H1 (cell line): ENCODE data around the gene CGN. TPM values are rescaled to one million over a fixed set of nuclear protein-coding genes. Genes with fewer than 3 reads are reported as not detected.

Experiments
- CTCF ChIA-PET: fragments of 300-600 bp; sonication (Branson Sonifier 250); formaldehyde crosslinking; loops from one replicate; lab custom pipeline; 2021; ENCODE audit not compliant: partially characterized antibody; lab: Charles Lee
- POLR2A ChIA-PET: fragments of 300-600 bp; sonication (Branson Sonifier 250); formaldehyde crosslinking; loops from one replicate; lab custom pipeline; 2021; ENCODE audit warnings: inconsistent platforms; ENCODE audit not compliant: partially characterized antibody; lab: Charles Lee
- DNase-seq, 2 experiments: peaks; one replicate each; pipeline versions ENCODE4 v3.0.0 to v3.0.0-alpha.2; 2010 to 2022; ENCODE audit warnings: low spot score in 2 of 2, low read depth in 1 of 2, mixed read lengths in 1 of 2
- FAIRE-seq: peaks from 2 replicates; lab custom pipeline; 2011; peaks lifted over from hg19 to GRCh38; lab: Jason Lieb, UNC
- H2AFZ ChIP-seq: 2 replicates; pipeline ENCODE4 v1.8.1; 2012; ENCODE audit warnings: low read length, inconsistent platforms
- H2AK5ac ChIP-seq: 2 replicates; pipeline ENCODE4 v1.6.1; 2013; ENCODE audit warnings: low read depth, low read length
- H2BK120ac ChIP-seq: replicated peaks from 2 replicates; pipeline ENCODE3; 2013; ENCODE audit warnings: low read depth, low read length, inconsistent platforms
- H2BK12ac ChIP-seq: 2 replicates; pipeline ENCODE4 v1.6.1; 2013; ENCODE audit warnings: low read depth, low read length
- H2BK15ac ChIP-seq: 2 replicates; pipeline ENCODE4 v1.6.1; 2013; ENCODE audit warnings: low read length
- H2BK20ac ChIP-seq: 2 replicates; pipeline ENCODE4 v1.6.1; 2013; ENCODE audit warnings: low read length
- H2BK5ac ChIP-seq: 2 replicates; pipeline ENCODE4 v1.6.1; 2013; ENCODE audit warnings: low read depth, low read length
- H3K14ac ChIP-seq: 2 replicates; pipeline ENCODE4 v1.6.1; 2013; ENCODE audit warnings: inconsistent platforms; ENCODE audit not compliant: insufficient read length
- H3K18ac ChIP-seq: 2 replicates; pipeline ENCODE4 v1.6.1; 2013; ENCODE audit warnings: low read length; ENCODE audit errors: extremely low read depth
- H3K23ac ChIP-seq: 2 replicates; pipeline ENCODE4 v1.6.1; 2013; ENCODE audit warnings: inconsistent platforms; ENCODE audit not compliant: insufficient read length
- H3K23me2 ChIP-seq: 2 replicates; pipeline ENCODE4 v1.6.1; 2013; ENCODE audit warnings: low read depth, low read length
- H3K27ac ChIP-seq: 2 replicates; pipeline ENCODE4 v1.6.1; 2011; ENCODE audit warnings: low read depth, low read length, inconsistent platforms
- H3K27me3 ChIP-seq, 4 experiments: replicated peaks in 1 of 4; 1 replicate in 1 of 4; 2 replicates in 3 of 4; pipeline versions ENCODE4 v1.6.1 to v1.8.1; 2011 to 2013; ENCODE audit warnings: low read length in 3 of 4, mild to moderate bottlenecking in 3 of 4, inconsistent platforms in 2 of 4, mixed read lengths in 2 of 4, moderate library complexity in 1 of 4; ENCODE audit not compliant: control insufficient read depth in 3 of 4, insufficient read depth in 3 of 4; ENCODE audit errors: extremely low read depth in 1 of 4
- H3K36me3 ChIP-seq, 4 experiments: 2 replicates each; pipeline versions ENCODE4 v1.6.1 to v1.8.1; 2011 to 2013; ENCODE audit warnings: mild to moderate bottlenecking in 4 of 4, low read length in 3 of 4, moderate library complexity in 2 of 4, control low read depth in 1 of 4, inconsistent platforms in 1 of 4; ENCODE audit not compliant: insufficient read depth in 4 of 4, control insufficient read depth in 2 of 4
- H3K4ac ChIP-seq: replicated peaks from 2 replicates; pipeline ENCODE3; 2013; ENCODE audit warnings: low read length, low read depth, mixed read lengths, inconsistent platforms; ENCODE audit not compliant: insufficient read length
- H3K4me1 ChIP-seq, 4 experiments: replicated peaks in 1 of 4; 1 replicate in 1 of 4; 2 replicates in 3 of 4; pipeline versions ENCODE4 v1.6.1 to v1.8.1; 2011 to 2013; ENCODE audit warnings: low read length in 3 of 4, inconsistent platforms in 2 of 4, mixed read lengths in 1 of 4; ENCODE audit not compliant: insufficient read depth in 4 of 4, control insufficient read depth in 3 of 4
- H3K4me2 ChIP-seq, 2 experiments: 2 replicates each; pipeline versions ENCODE4 v1.6.1 to v1.8.1; 2011 to 2013; ENCODE audit warnings: low read depth in 2 of 2, low read length in 2 of 2, control low read depth in 1 of 2, inconsistent platforms in 1 of 2, mild to moderate bottlenecking in 1 of 2; ENCODE audit not compliant: insufficient read depth in 1 of 2
- H3K4me3 ChIP-seq, 4 experiments: fragments of 200-600, 300-600 bp in 1 of 4; sonication (generic), shearing (Covaris generic), sonication (Bioruptor Twin) in 1 of 4; 2 replicates each; pipeline versions ENCODE4 v1.5.1 to v1.8.1; 2011 to 2016; ENCODE audit warnings: low read length in 4 of 4, low read depth in 3 of 4, control low read depth in 2 of 4, inconsistent platforms in 2 of 4, mild to moderate bottlenecking in 2 of 4, mixed read lengths in 1 of 4, moderate library complexity in 1 of 4; ENCODE audit not compliant: insufficient read depth in 2 of 4; ENCODE audit errors: extremely low read depth in 1 of 4
- H3K56ac ChIP-seq: replicated peaks from 2 replicates; pipeline ENCODE3; 2013; ENCODE audit warnings: low read depth, mild to moderate bottlenecking, mixed read lengths, low read length, inconsistent platforms; ENCODE audit not compliant: insufficient read length
- H3K79me1 ChIP-seq: 2 replicates; pipeline ENCODE4 v1.6.1; 2013; ENCODE audit warnings: low read depth, low read length, control low read depth
- H3K79me2 ChIP-seq, 2 experiments: 2 replicates each; pipeline versions ENCODE4 v1.6.1 to v1.8.1; 2012 to 2013; ENCODE audit warnings: low read length in 2 of 2, mild to moderate bottlenecking in 2 of 2, inconsistent platforms in 1 of 2; ENCODE audit not compliant: insufficient read depth in 2 of 2, control insufficient read depth in 1 of 2
- H3K9ac ChIP-seq, 4 experiments: replicated peaks in 1 of 4; 1 replicate in 1 of 4; 2 replicates in 3 of 4; pipeline versions ENCODE4 v1.6.1 to v1.8.1; 2011 to 2013; ENCODE audit warnings: low read depth in 3 of 4, low read length in 3 of 4, control low read depth in 2 of 4, mild to moderate bottlenecking in 2 of 4, moderate library complexity in 2 of 4, inconsistent platforms in 1 of 4; ENCODE audit errors: extremely low read depth in 1 of 4
- H3K9me3 ChIP-seq, 2 experiments: 2 replicates each; pipeline versions ENCODE4 v1.6.1 to v1.8.1; 2012 to 2013; ENCODE audit warnings: mild to moderate bottlenecking in 2 of 2, moderate library complexity in 2 of 2, control low read depth in 1 of 2, inconsistent platforms in 1 of 2, low read depth in 1 of 2, low read length in 1 of 2, mixed read lengths in 1 of 2; ENCODE audit not compliant: insufficient read depth in 2 of 2
- H4K20me1 ChIP-seq, 2 experiments: replicated peaks in 1 of 2; 2 replicates each; pipeline versions ENCODE3 to v1.8.1; 2011 to 2013; ENCODE audit warnings: inconsistent platforms in 2 of 2, low read length in 2 of 2, mild to moderate bottlenecking in 1 of 2; ENCODE audit not compliant: insufficient read depth in 2 of 2, control insufficient read depth in 1 of 2
- H4K5ac ChIP-seq: 2 replicates; pipeline ENCODE4 v1.6.1; 2013; ENCODE audit warnings: low read length, low read depth, mixed read lengths, inconsistent platforms; ENCODE audit not compliant: insufficient read length
- H4K8ac ChIP-seq: 2 replicates; pipeline ENCODE4 v1.8.0; 2013; ENCODE audit warnings: mild to moderate bottlenecking, moderate library complexity, low read length, inconsistent platforms; ENCODE audit not compliant: insufficient read depth; ENCODE audit errors: extremely low read depth
- H4K91ac ChIP-seq: replicated peaks from 2 replicates; pipeline ENCODE3; 2013; ENCODE audit warnings: low read length, mixed read lengths, inconsistent platforms; ENCODE audit not compliant: insufficient read length
- BRCA1 ChIP-seq: IDR thresholded peaks from 2 replicates; pipeline ENCODE4 v1.6.1; 2012; ENCODE audit warnings: low read depth, low read length, improper control_type of control experiment
- CEBPB ChIP-seq: IDR thresholded peaks from 2 replicates; pipeline ENCODE4 v1.6.1; 2012; ENCODE audit warnings: low read depth, low read length
- CTBP2 ChIP-seq: IDR thresholded peaks from 2 replicates; pipeline ENCODE4 v1.7.0; 2011; ENCODE audit warnings: borderline replicate concordance, mild to moderate bottlenecking, moderate library complexity, mixed read lengths, low read length; ENCODE audit not compliant: insufficient read depth, insufficient read length
- GABPA ChIP-seq: IDR thresholded peaks from 2 replicates; pipeline ENCODE4 v1.6.1; 2011; ENCODE audit warnings: mild to moderate bottlenecking, low read length, moderate library complexity, borderline replicate concordance; ENCODE audit not compliant: insufficient read depth
- KDM4A ChIP-seq: IDR thresholded peaks from one replicate; pipeline ENCODE4 v1.7.1; 2012; ENCODE audit warnings: low read depth, mild to moderate bottlenecking, moderate library complexity, low read length, inconsistent platforms; ENCODE audit not compliant: severe bottlenecking
- NANOG ChIP-seq: IDR thresholded peaks from 2 replicates; pipeline ENCODE4 v1.6.1; 2011; ENCODE audit warnings: low read length, low read depth, mild to moderate bottlenecking, inconsistent platforms; ENCODE audit not compliant: insufficient read depth, poor library complexity, severe bottlenecking
- NRF1 ChIP-seq: IDR thresholded peaks from 2 replicates; pipeline ENCODE4 v1.6.1; 2011; ENCODE audit warnings: mild to moderate bottlenecking, low read depth, low read length, improper control_type of control experiment
- POU5F1 ChIP-seq: IDR thresholded peaks from 2 replicates; pipeline ENCODE4 v1.6.1; 2011; ENCODE audit warnings: low read depth, mild to moderate bottlenecking, low read length, moderate library complexity
- SIX5 ChIP-seq: IDR thresholded peaks from 2 replicates; pipeline ENCODE4 v1.6.1; 2011; ENCODE audit warnings: mild to moderate bottlenecking, low read depth, low read length
- SUZ12 ChIP-seq: fragments of 200-600 bp; sonication (generic); IDR thresholded peaks from 2 replicates; pipeline ENCODE4 v1.6.1; 2012; ENCODE audit warnings: mild to moderate bottlenecking, inconsistent platforms, low read length, moderate library complexity, mixed read lengths
- TAF1 ChIP-seq: IDR thresholded peaks from 2 replicates; pipeline ENCODE4 v1.6.1; 2011; ENCODE audit warnings: mild to moderate bottlenecking, low read depth, low read length
- YY1 ChIP-seq: IDR thresholded peaks from 2 replicates; pipeline ENCODE4 v1.6.1; 2011; ENCODE audit warnings: low read depth, mild to moderate bottlenecking, low read length
- WGBS, 2 experiments: shearing (Covaris generic) in 1 of 2; methylation state at CpG; one replicate each; pipeline versions ENCODE4 v1.1.6 to v1.1.7; 2013 to 2015; ENCODE audit warnings: low lambda C conversion rate in 2 of 2, mixed read lengths in 2 of 2, inconsistent platforms in 1 of 2, low coverage in 1 of 2, missing lambda C conversion rate in 1 of 2; ENCODE audit not compliant: insufficient replicate concordance in 2 of 2, insufficient coverage in 1 of 2, insufficient read length in 1 of 2; ENCODE audit errors: extremely low coverage in 1 of 2, missing lambda C conversion rate in 1 of 2; 5-methylcytosine and 5-hydroxymethylcytosine counted together
- polyA plus RNA-seq, 7 experiments: library from polyadenylated mRNA; depleted of rRNA in 3 of 7; stranded (reverse) in 5 of 7; unstranded in 2 of 7; fragments of >200 nt in 5 of 7; fragments of 200-250 nt in 2 of 7; gene quantifications; 1 replicate in 5 of 7; 2 replicates in 1 of 7; 4 replicates in 1 of 7; pipeline versions ENCODE4 v1.2.1 to v1.2.3, GENCODE V29; 2011 to 2013; ENCODE audit warnings: missing spikeins in 2 of 7, mixed read lengths in 2 of 7
- total RNA-seq: library from RNA; stranded (reverse); fragmentation: NEBNext Ultra II Directional; extraction: Animal tissue kit (Norgen Biotek cat#: 25700); gene quantifications from 2 replicates; pipeline ENCODE4 v1.2.1, GENCODE V29; 2021

CGN gene
- total and polyA plus RNA-seq, 2 of the 8 experiments (the other 6 are each of a cell fraction or from before 2014, with no cell fraction given): 15.9 to 52.7 TPM

- Histone ChIP-seq H3K4me3 (peak overlapping the region in 1 of 4 experiments; percentile 5; a peak in 1 of 8 replicates), H2BK5ac (peak overlapping the region; percentile 92), H3K4me2 (peak overlapping the region; percentile 55 to 56), H4K8ac (no peak overlapping the region; the same call in 1 of the 2 replicates), H4K5ac (no peak overlapping the region), H3K56ac (no peak overlapping the region), H3K4me1 (peaks cover 5 to 14% (median 11%) of the 10 kb centered on the region in 4 experiments), H2BK15ac (no peak overlapping the region; the same call in 1 of the 2 replicates), H3K23ac (no peak overlapping the region), H3K23me2 (no peaks in the 10 kb centered on the region), H3K14ac (no peak overlapping the region), H3K27me3 (no peaks in the 10 kb centered on the region), H4K20me1 (no peaks in the 10 kb centered on the region), H3K27ac (peak overlapping the region; percentile 65), H2AFZ (no peak overlapping the region), H3K18ac (peak overlapping the region; percentile 4; the same call in 1 of the 2 replicates), H3K36me3 (no peaks in the 10 kb centered on the region), H3K4ac (no peak overlapping the region), H3K79me2 (peaks cover 0 to 45% of the 10 kb centered on the region in 2 experiments; a peak in 2 of 4 replicates), H2BK12ac (peak overlapping the region; percentile 89), H2BK20ac (0 out of 2 replicates have a peak overlapping the region, but pooled peaks have one; percentile 7), H3K9me3 (no peaks in the 10 kb centered on the region), H4K91ac (no peak overlapping the region), H2BK120ac (no peak overlapping the region), H3K79me1 (no peaks in the 10 kb centered on the region; the same call in 1 of the 2 replicates), H2AK5ac (peak overlapping the region; percentile 24; the same call in 1 of the 2 replicates), H3K9ac (peak overlapping the region in 1 of 4 experiments; percentile 40; a peak in 3 of 7 replicates)
- ChIA-PET CTCF (no interaction called here), POLR2A (interaction anchor here (1.4 to 4.0 kb wide), 2 partner anchors 7 to 37 kb away, joined by 3 to 46 read pairs; partner anchors contain the start of genes CGN and TUFT1)
- peak in 1 of 2 experiments; percentile 59 for DNase-seq
- WGBS, 2 experiments: 52% methylated on average over 7 of the region's 7 CpGs; no CpG with 5 or more reads in 1 of the 2 experiments
- peak; percentile 66 for FAIRE-seq
- TF ChIP-seq KDM4A (no peak), POU5F1 (no peak), CEBPB (peak; percentile 80), SIX5 (no peak), TAF1 (0 out of 2 replicates have a peak, but pooled peaks have one; percentile 33), BRCA1 (no peak), SUZ12 (no peak), GABPA (no peak), CTBP2 (no peak), NRF1 (no peak), NANOG (no peak), YY1 (no peak)
These were observed 36.1 kb downstream of the CGN start for GRCh38 chr1:151547119-151547899.
